Renal pelvis (tissue), 4 donors: ENCODE measurements around the gene DCK. TPM values are rescaled to one million over a fixed set of nuclear protein-coding genes. Genes with fewer than 3 reads are reported as not detected.
"Not testable (repeated sequence)": the region's sequence is repeated elsewhere in the genome, so short reads cannot be mapped to it uniquely, and the experiment has no call there.

Experiments used
- DNase-seq: peaks from one replicate; pipeline ENCODE4 v3.0.0-alpha.2; 2013
- polyA plus RNA-seq, 3 donors: library from polyadenylated mRNA; unstranded; fragments of 120-200 nt; gene quantifications; one replicate each; pipeline ENCODE4 v1.2.1, GENCODE V29; 2013; ENCODE audit not compliant: insufficient read length in 3 of 3

DCK gene
- polyA plus RNA-seq, 3 donors: 26.9 to 30.0 (median 27.9) TPM

DNA sequence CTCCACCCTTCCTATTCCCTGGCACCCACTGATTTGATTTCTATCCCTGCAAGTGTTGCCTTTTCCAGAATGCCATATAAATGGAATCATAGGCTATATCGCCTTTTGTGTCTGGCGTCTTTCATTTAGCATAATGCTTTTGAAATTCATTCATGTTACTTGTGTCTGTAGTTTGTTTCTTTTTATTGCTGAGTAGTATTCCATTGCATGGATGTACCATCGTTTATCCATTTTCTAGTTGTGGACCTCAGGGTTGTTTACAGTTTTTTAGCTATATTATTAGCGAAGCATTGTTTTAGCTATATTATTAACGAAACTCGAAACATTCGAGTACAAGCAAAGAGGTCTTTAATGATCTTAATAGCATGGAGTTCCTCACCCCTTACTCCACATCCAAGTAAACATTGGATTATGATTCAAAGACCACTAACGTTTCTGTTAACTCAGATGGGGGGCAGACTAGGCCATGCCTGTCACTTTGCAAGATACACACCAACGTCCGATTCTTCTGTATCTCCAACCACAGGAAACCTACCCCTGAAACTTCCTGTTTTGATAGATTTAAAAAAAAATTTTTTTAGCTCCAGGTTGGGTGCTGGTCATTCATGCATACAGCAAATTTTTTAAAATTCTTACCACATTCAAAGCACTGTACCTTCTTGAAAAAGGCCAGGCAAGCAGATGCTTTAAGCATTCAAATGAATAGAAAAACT, 1.1 kb downstream of the DCK start:
- no peak for DNase-seq

DNA sequence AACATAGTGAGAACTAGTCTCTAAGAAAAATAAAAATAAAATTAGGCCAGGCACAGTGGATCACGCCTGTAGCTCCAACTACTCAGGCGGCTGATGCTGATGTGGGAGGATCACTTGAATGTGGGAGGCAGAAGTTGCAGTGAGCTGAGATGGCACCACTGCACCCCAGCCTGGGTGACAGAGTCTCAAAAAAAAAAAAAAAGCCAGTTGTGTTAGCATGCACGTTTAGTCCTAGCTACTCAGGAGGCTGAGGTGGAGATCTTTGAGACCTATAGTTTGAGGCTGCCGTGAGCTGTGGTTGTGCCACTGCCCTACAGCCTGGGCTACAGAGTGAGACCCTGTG, 2.5 kb downstream of the DCK start:
- DNase-seq: no peak

DNA sequence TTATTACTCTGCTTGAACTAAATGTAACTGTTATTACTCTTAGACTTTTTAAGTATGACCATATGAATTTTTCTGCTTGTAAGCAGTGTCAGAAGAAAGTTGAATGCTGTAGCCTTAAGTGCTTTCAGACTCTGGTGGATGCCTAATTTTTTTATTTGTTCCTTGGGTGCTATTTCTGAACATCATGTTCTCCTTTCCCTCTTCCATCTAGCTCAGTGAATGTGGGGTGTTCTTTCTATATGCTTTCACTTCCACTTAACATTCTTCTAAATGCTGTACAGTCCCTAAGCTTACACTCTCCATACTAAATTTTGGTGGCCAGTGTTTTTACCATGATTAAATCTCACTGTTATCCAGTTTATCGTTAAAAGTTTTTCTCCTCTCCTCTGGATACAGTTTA, 3.6 kb downstream of the DCK start:
- DNase-seq: no peak

DNA sequence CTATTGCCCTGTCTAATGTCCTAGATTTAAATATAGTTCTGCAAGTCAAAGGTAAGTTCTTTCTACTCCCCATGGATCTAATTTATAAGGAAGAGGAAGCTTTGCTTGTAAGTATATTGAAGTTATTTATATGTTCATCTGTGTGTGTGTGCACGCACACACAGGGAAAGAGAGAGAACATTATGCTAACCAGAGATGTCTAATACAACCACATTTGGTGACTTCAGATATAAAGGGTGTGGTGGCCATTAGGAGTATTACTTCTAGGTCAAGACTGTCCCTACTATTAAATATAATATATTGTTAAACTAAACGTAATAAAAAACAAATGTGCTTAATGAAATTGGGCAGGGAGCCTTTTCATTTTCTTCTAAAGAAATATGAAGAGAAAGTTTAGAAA, 4.1 kb downstream of the DCK start:
- DNase-seq: no peak

DNA sequence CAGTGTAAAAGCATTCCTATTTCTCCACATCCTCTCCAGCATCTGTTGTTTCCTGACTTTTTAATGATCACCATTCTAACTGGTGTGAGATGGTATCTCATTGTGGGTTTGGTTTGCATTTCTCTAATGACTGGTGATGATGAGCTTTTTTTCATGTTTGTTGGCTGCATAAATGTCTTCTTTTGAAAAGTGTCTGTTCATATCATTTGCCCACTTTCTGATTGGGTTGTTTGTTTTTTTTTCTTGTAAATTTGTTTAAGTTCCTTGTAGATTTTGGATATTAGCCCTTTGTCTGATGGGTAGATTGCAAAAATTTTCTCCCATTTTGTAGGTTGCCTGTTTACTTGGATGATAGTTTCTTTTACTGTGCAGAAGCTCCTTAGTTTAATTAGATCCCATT, 6.2 kb downstream of the DCK start:
- DNase-seq: not testable (repeated sequence)

DNA sequence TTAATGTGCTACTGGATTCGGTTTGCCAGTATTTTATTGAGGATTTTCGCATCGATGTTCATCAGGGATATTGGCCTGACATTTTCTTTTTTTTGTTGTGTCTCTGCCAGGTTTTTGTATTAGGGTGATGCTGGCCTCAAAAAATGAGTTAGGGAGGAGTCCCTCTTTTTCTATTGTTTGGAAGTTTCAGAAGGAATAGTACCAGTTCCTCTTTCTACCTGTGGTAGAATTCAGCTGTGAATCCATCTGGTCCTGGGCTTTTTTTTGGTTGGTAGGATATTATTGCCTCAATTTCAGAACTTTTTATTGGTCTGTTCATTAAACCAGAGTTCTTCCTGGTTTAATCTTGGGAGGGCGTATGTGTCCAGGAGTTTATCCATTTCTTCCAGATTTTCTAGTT, 7.9 kb downstream of the DCK start:
- DNase-seq: not testable (repeated sequence)

DNA sequence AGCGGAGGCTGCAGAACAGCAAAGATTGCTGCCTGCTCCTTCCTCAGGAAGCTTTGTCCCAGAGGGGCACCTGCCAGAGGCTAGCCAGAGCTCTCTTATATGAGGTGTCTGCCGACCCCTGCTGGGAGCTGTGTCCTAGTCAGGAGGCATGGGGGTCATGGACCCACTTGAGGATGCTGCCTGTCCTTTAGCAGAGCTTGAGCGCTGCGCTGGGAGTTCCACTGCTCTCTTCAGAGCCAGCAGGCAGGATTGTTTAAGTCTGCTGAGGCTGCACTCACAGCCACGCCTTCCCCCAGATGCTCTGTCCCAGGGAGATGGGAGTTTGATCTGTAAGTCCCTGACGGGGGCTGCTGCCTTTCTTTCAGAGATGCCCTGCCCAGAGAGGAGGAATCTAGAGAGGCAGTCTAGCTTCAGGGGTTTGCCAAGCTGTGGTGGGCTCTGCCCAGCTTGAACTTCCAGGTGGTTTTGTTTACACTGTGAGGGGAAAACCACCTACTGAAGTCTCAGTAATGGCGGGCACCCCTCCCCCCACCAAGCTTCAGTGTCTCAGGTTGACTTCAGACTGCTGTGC, 10.9 kb downstream of the DCK start:
- DNase-seq: no peak

DNA sequence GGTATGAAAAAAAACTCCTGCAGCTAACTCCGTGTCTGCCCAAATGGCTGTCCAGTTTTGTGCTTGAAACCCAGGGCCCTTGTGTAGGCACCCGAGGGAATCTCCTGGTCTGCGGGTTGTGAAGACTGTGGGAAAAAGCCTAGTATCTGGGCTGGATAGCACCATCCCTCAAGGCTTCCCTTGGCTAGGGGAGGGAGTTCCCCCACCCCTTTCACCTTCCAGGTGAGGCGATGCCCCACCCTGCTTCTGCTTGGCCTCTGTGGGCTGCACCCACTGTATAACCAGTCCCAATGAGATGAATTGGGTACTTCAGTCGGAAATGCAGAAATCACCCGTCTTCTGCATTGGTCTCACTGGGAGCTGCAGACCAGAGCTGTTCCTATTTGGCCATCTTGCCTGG, 11.6 kb downstream of the DCK start:
- DNase-seq: not testable (repeated sequence)

DNA sequence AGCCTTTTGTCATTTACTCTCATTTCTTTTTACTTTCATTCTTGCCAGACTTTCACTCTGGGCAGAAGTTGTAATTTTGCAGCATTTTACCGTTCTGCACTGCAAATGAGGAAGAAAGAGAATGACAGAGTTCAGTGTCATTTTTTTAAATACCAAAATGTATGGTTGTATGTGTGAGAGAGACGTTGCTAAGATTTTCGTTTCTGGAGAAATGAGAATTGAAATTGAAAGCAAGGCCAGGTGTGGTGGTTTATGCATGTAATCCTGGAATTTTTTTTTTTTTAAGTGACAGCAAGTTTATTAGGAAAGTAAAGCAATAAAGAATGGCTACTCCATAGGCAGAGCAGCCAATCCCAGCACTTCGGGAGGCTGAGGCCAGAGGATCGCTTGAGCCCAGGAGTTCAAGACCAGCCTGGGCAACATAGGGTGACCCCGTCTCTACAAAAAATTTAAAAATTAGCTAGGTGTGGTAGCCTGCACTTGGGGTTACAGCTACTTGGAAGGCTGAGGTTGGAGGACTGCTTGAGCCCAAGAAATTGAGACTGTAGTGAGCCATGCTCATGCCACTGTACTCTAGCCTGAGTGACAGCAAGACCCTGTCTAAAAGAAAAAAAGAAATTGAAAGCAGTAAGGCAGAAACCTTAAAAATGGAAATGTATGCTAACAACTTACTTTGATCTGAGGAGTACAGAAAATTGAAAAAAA, 12.9 kb downstream of the DCK start:
- no peak for DNase-seq

DNA sequence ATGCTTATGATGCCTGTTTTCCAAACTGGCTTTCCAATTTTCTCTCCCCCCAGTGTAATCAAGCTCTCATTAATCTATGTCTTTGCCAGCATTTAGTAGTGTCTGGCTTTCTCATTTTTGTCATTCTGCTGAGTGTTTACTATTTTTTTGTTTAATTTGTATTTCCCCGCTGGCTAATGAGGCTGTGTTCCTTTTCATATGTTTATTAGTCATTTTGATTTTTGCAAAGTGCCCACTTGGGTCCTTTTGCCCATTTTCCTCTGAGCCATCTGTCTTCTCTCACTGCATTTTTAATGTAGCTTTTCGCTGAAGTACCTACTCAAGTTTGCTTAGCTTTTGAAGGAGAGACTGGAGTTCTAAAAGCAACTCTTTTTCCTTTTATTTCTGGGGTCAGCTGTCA, 14.7 kb downstream of the DCK start:
- no peak for DNase-seq

DNA sequence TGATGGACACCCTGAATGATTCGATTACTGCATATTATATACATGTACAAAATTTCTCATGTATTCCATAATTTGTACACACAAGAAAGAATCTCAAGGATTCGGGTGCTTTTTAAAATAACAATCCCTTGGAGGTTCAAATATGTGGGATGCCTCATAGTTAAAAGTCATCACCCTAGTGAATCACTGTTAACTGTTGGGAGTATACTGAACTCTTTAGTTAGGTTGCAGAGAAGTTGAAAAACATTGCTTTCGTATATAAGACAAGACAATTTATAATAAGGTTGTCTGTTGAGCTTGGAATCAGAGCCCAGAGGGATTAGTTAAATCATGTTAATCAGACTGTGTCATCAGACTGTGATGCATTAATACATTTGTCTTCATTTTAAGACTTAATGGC, 15.6 kb downstream of the DCK start:
- no peak for DNase-seq

DNA sequence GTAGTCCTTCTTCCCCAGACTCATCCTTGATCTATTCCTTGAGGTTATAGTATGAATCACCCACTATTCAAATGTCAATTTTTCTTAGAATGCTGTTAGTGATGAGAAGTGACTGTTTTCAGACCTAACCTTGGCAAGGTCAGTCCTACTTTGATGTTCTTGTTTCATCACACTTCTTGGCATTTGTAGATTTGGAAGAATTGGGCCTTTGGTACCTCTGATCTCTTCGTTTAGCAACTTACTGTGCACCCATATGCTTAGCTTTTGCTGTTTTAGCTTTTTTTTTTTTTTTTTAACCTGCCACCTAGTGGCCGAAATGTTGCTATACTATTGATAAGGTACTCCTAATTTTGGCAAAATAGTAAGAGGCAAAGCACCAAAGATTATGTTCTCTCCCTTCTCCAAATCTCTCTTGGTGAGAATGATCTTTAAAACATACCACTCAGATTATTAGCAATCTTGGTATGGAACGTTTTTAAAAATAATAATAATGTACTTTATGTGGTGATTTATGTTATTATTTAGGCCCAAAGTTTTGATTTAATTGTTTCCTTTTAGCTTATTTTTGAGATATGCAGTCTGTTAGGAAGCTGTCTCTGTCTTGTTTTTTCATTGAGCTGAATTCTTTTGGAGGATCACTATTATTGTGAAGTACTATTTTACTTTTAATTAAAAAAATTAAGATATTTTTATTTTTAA, 16.6 kb downstream of the DCK start:
- peak; percentile 41 for DNase-seq

DNA sequence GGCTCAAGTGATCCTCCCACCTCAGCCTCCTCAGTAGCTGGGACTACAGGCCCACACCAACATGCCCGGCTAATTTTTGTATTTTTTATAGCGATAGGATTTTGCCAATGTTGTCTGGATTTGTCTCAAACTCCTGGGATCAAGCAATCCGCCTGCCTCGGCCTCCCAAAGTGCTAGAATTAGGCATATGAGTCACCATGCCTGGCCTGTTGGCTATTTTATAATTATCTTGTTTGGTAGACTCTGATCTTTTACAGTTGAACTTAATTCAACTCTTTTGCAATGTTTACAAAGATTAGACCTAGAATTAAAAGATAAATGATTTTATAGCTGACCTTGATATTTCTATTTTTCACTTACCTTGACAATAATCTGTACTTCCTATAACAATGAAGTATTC, 18.0 kb downstream of the DCK start:
- no peak for DNase-seq

DNA sequence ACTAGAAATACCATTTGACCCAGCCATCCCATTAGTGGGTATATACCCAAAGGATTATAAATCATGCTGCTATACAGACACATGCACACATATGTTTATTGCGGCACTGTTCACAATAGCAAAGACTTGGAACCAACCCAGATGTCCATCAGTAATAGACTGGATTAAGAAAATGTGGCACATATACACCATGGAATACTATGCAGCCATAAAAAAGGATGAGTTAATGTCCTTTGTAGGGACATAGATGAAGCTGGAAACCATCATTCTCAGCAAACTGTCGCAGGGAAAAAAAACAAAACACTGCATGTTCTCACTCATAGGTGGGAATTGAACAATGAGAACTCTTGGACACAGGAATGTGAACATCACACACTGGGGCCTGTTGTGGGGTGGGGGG, 23.9 kb downstream of the DCK start:
- DNase-seq: not testable (repeated sequence)

DNA sequence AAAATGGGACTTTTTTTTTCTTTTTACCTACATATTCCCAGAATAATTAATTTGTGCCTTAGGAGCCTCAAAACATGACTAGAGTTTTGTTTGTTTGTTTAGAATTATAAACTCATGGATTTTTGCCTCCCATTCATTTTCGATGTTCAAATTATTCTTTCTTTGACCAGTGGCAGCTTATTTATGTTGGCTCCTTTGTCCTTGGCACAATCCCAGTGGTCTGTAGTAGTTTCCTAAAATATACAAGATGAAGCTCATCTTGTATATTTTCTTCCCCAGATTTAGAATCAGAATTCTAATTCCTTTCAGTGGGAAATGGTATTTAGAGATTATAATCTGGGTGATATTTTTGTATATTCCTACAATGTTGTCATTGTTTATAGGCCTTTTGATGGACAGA, 27.2 kb downstream of the DCK start:
- no peak for DNase-seq

DNA sequence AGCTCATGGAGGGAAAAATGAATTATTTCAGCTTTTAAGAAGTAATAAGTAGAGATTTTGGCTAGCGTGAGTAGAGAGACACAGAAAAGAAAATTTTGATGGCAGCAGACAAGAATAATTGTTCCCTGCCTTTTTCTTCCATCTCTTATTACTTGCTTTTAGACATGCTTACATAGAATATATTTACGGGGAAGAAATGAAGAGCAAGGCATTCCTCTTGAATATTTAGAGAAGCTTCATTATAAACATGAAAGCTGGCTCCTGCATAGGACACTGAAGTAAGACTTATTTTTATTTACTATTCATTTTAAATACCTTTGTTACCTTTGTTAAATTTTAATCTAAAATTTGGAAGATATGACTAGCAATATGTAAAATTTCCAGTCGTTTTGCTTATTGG, 32.2 kb downstream of the DCK start:
- no peak for DNase-seq

DNA sequence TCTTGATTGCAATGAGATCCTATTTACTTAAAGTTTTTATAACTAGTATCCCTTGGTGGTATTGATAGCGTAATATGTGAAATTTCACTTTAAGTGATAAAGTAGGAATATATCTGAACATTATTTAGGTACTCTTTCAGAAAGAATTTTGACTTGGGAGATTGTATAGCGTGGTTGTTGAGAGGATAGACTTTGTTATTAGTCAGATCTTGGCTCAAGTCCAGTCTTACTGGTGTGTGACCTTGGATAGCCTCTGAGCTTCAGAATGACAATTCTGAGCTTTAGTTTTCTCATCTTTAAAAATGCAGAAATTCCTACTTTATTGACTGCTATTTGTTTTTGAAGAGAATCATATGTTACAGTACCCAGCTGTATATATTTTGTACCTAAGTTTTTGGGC, 32.6 kb downstream of the DCK start:
- DNase-seq: no peak

DNA sequence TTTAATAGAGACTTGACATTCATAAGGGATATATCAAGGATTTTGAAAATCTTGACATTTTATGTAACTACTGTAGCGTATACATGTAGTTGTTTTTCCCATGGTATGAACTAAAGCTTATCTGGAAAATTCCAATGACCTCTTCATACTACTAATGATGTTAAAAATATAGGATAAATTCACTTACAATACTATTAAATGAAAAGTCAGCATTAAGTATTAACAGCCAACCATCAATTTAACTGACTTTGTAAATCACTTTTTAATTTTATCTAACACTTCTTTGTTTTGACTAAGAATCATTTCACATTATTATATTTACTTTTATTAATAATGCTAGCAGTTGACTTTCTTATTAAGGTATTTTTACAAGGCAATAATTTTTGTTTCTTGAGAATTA, 34.2 kb downstream of the DCK start:
- DNase-seq: no peak

DNA sequence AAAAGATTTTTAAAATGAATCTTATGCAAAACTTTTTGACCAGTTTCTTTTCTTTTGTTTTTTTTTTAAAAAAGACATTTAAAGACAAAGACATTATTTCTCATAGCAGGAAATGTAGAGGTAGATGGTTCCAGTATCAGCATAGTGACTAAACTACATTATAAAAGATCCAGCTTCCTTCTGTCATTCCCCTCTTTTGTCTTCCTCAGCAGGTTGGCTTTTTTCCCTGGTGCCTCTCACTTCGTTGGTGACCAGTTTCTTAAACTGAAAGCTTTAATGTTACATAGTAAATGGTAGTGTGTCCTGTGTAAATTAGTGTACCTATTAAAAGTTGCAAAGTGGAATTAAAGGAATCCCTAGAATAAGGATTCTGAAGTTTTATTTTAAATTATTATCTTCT, 36.1 kb downstream of the DCK start:
- no peak for DNase-seq

DNA sequence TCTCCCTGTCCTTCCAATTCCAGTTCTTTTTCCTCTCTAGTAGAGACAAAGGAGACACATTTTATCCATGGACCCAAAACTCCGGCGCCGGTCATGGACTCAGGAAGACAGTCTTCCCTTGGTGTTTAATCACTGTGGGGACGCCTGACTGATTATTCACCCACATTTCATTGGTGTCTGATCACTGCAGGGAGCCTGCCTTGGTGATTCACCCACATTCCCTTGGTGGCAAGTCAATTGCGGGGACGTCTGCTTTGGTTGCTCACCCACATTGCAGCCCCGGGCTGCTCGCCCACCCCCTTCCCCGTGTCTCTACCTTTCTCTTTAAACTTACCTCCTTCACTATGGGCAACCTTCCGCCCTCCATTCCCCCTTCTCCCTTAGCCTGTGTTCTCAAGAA, 38.7 kb downstream of the DCK start:
- not testable (repeated sequence) for DNase-seq

DNA sequence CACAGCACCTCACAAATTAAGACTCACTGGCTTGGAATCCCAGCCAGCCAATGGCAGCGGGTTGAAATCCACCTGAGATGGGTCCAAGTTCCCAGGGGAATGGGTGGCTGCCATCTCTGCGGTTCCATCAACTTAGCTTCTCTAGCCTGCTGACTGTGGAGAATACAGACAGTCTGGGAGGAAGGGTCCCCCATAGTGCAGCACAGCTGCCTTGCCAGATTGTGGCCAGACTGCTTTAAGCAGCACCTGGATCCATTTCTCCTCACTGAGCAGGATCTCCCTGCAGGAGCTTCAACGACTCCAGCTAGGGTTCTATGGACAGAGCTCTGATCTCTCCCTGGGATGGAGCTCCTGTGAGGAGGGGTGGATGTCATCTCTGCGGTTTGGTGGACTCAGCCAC, 51.8 kb downstream of the DCK start:
- no peak for DNase-seq

DNA sequence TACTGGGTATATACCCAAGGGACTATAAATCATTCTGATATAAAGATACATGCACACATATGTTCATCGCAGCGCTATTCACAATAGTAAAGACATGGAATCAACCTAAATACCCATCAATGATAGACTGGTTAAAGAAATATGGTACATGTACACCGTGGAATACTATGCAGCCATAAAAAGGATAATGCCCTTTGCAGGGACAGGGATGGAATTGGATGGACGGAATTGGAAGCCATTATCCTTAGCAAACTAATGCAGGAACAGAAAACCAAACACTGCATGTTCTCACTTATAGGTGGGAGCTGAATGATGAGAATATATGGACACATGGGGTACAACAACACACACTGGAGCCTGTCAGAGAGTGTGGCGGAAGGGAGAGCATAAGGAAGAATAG, 55.9 kb downstream of the DCK start:
- no peak for DNase-seq

DNA sequence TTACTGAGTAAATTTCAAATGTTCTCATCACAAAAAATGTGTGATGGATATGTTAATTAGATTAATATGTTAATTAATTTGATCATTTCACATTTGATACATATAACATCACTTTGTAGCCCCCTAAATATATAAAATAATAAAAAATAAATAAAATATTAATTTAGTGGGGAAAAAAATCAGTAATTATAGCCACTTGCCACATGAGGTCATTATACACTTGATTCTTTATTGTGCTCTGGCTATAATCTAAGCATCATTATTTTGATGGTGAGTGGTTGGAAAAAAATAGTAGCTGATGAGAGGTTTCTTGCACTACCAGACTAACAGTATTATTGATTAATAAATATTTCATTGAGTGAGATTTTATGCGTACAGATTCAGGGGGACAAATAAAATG, 57.4 kb downstream of the DCK start:
- DNase-seq: no peak
